HCT116 (cell line): ENCODE results near the gene GALNT11. TPM values are rescaled to one million over a fixed set of nuclear protein-coding genes. Genes with fewer than 3 reads are reported as not detected.

Source experiments
- ATAC-seq: fragments of 200-7000 bp; cut with Tn5 transposase; 2 replicates; pipeline ENCODE4 v1.9.1; 2020; ENCODE audit warnings: mild to moderate bottlenecking, moderate library complexity
- BruUV-seq: library from RNA; stranded (reverse); fragments of 400-500 nt; replicated peaks from 2 replicates; lab custom pipeline; 2021; lab: Mats Ljungman, UMichigan
- CTCF ChIA-PET: fragments of 300-600 bp; sonication (Branson Sonifier 250); formaldehyde crosslinking; loops from one replicate; lab custom pipeline; 2021; ENCODE audit warnings: antibody characterized with exemption; lab: Charles Lee
- POLR2A ChIA-PET: fragments of 300-600, 350-600 bp; sonication (Branson Sonifier 250); formaldehyde crosslinking; loops from one replicate; lab custom pipeline; 2021; ENCODE audit warnings: antibody characterized with exemption; lab: Charles Lee
- RAD21 ChIA-PET, 2 experiments: fragments of 300-600 bp; sonication (Branson Sonifier 250); formaldehyde crosslinking; loops; one replicate each; lab custom pipeline; 2023; ENCODE audit warnings: low total read pairs in 2 of 2; ENCODE audit not compliant: uncharacterized antibody in 2 of 2, unreplicated experiment in 2 of 2, low non-redundant PET in 1 of 2; lab: Charles Lee
- DNase-seq: peaks from one replicate; pipeline ENCODE4 v3.0.0-alpha.2; 2010; ENCODE audit warnings: low read depth, low spot score
- H2AFZ ChIP-seq: fragments of 200-600 bp; shearing (Covaris generic), sonication (generic); 2 replicates; pipeline ENCODE4 v1.6.1; 2017; ENCODE audit warnings: low read depth, mixed run types, mixed read lengths, antibody characterized with exemption, low read length; ENCODE audit not compliant: poor library complexity, severe bottlenecking
- H3K27ac ChIP-seq: 2 replicates; pipeline ENCODE4 v1.5.1; 2012; ENCODE audit warnings: low read depth, low read length
- H3K27me3 ChIP-seq: fragments of 200-600 bp; sonication (generic); 2 replicates; pipeline ENCODE4 v1.6.1; 2016; ENCODE audit warnings: mixed run types, low read length, mixed read lengths; ENCODE audit not compliant: insufficient read depth
- H3K36me3 ChIP-seq, 2 experiments: fragments of 200-500 bp in 1 of 2; fragments of 200-600 bp in 1 of 2; sonication (Bioruptor generic) in 1 of 2; sonication (generic) in 1 of 2; 2 replicates each; pipeline versions ENCODE4 v1.5.1 to v1.6.1; 2014 to 2016; ENCODE audit warnings: low read length in 2 of 2, inconsistent platforms in 1 of 2, mixed read lengths in 1 of 2, mixed run types in 1 of 2; ENCODE audit not compliant: insufficient read depth in 2 of 2, control insufficient read depth in 1 of 2
- H3K4me1 ChIP-seq, 2 experiments: fragments of 200-600 bp in 1 of 2; sonication (generic) in 1 of 2; 2 replicates each; pipeline versions ENCODE4 v1.5.1 to v1.6.1; 2012 to 2017; ENCODE audit warnings: low read length in 2 of 2, inconsistent platforms in 1 of 2, mild to moderate bottlenecking in 1 of 2, mixed read lengths in 1 of 2, mixed run types in 1 of 2, moderate library complexity in 1 of 2; ENCODE audit not compliant: insufficient read depth in 2 of 2, control insufficient read depth in 1 of 2
- H3K4me2 ChIP-seq: fragments of 200-600 bp; sonication (generic); 2 replicates; pipeline ENCODE4 v1.6.1; 2017; ENCODE audit warnings: mixed run types, low read length, mixed read lengths
- H3K4me3 ChIP-seq, 2 experiments: fragments of 200-600 bp in 1 of 2; sonication (generic) in 1 of 2; replicated peaks in 1 of 2; 2 replicates each; pipeline ENCODE4 v1.5.1; 2011 to 2016; ENCODE audit warnings: low read length in 2 of 2, control low read depth in 1 of 2, low read depth in 1 of 2, mild to moderate bottlenecking in 1 of 2, mixed read lengths in 1 of 2, mixed run types in 1 of 2
- H3K79me2 ChIP-seq: fragments of 200-600 bp; sonication (generic); 2 replicates; pipeline ENCODE4 v1.6.1; 2017; ENCODE audit warnings: mild to moderate bottlenecking, mixed run types, low read length, moderate library complexity, mixed read lengths; ENCODE audit not compliant: insufficient read depth
- H3K9ac ChIP-seq: fragments of 200-600 bp; sonication (generic); 2 replicates; pipeline ENCODE4 v1.6.1; 2016; ENCODE audit warnings: low read length, mixed read lengths
- H3K9me2 ChIP-seq: fragments of 200-600 bp; sonication (generic), shearing (Covaris generic); 2 replicates; pipeline ENCODE4 v1.6.1; 2017; ENCODE audit warnings: mixed run types, mild to moderate bottlenecking, moderate library complexity; ENCODE audit not compliant: insufficient read depth
- H3K9me3 ChIP-seq, 2 experiments: fragments of 200-500 bp in 1 of 2; fragments of 200-600 bp in 1 of 2; sonication (Bioruptor generic) in 1 of 2; sonication (generic) in 1 of 2; 2 replicates each; pipeline ENCODE4 v1.6.1; 2014 to 2017; ENCODE audit warnings: low read length in 2 of 2, mixed read lengths in 2 of 2, inconsistent platforms in 1 of 2, low read depth in 1 of 2, mild to moderate bottlenecking in 1 of 2, mixed run types in 1 of 2, moderate library complexity in 1 of 2; ENCODE audit not compliant: control insufficient read depth in 1 of 2, insufficient read depth in 1 of 2
- H4K20me1 ChIP-seq: fragments of 200-600 bp; sonication (generic), shearing (Covaris generic); 2 replicates; pipeline ENCODE4 v1.6.1; 2017; ENCODE audit warnings: mixed run types, mild to moderate bottlenecking, moderate library complexity; ENCODE audit not compliant: insufficient read depth
- CBX3 ChIP-seq: IDR thresholded peaks from 2 replicates; pipeline ENCODE4 v1.6.1; 2012; ENCODE audit warnings: low read depth
- CEBPB ChIP-seq: IDR thresholded peaks from 2 replicates; pipeline ENCODE4 v1.6.1; 2012; ENCODE audit warnings: low read depth
- EGR1 ChIP-seq: IDR thresholded peaks from 2 replicates; pipeline ENCODE4 v1.6.1; 2012; ENCODE audit warnings: low read depth
- ELF1 ChIP-seq: IDR thresholded peaks from 2 replicates; pipeline ENCODE4 v1.6.1; 2012; ENCODE audit warnings: low read depth, borderline replicate concordance
- EZH2phosphoT487 ChIP-seq: fragments of 200-600 bp; IDR thresholded peaks from 2 replicates; pipeline ENCODE4 v1.6.1; 2018; ENCODE audit warnings: antibody characterized with exemption, borderline replicate concordance
- FOSL1 ChIP-seq: IDR thresholded peaks from 2 replicates; pipeline ENCODE4 v1.6.1; 2012; ENCODE audit warnings: low read depth
- JUND ChIP-seq: IDR thresholded peaks from 2 replicates; pipeline ENCODE4 v1.6.1; 2012
- MAX ChIP-seq: IDR thresholded peaks from 2 replicates; pipeline ENCODE4 v1.6.1; 2012
- POLR2A ChIP-seq: IDR thresholded peaks from 2 replicates; pipeline ENCODE4 v1.7.0; 2011; ENCODE audit warnings: borderline replicate concordance; ENCODE audit not compliant: insufficient read depth, insufficient read length; ENCODE audit errors: extremely low read depth
- RAD21 ChIP-seq: IDR thresholded peaks from 2 replicates; pipeline ENCODE4 v1.6.1; 2012; ENCODE audit warnings: low read depth, mild to moderate bottlenecking
- REST ChIP-seq: IDR thresholded peaks from 2 replicates; pipeline ENCODE4 v1.6.1; 2012; ENCODE audit warnings: low read depth
- SIN3A ChIP-seq: IDR thresholded peaks from 2 replicates; pipeline ENCODE4 v1.6.1; 2012; ENCODE audit warnings: low read depth
- SP1 ChIP-seq: IDR thresholded peaks from 2 replicates; pipeline ENCODE4 v1.6.1; 2012; ENCODE audit warnings: low read depth
- SRF ChIP-seq: IDR thresholded peaks from 2 replicates; pipeline ENCODE4 v1.6.1; 2012; ENCODE audit warnings: low read depth
- TCF7L2 ChIP-seq: IDR thresholded peaks from 2 replicates; pipeline ENCODE4 v1.7.0; 2011; ENCODE audit warnings: borderline replicate concordance, inconsistent platforms; ENCODE audit not compliant: insufficient read depth, insufficient read length; ENCODE audit errors: extremely low read depth
- ZBTB33 ChIP-seq: IDR thresholded peaks from 2 replicates; pipeline ENCODE4 v1.6.1; 2011; ENCODE audit warnings: mild to moderate bottlenecking, low read length, moderate library complexity; ENCODE audit not compliant: insufficient replicate concordance; ENCODE audit errors: extremely low read depth
- ZFX ChIP-seq: fragments of 450-650 bp; IDR thresholded peaks from 2 replicates; pipeline ENCODE4 v1.6.1; 2017
- intact Hi-C: fragments of 100-400 bp; cut with micrococcal nuclease; formaldehyde crosslinking; loops from 2 replicates; pipeline ENCODE4 v1.10.0; 2022
- total RNA-seq: library from RNA; stranded (reverse); gene quantifications from one replicate; pipeline ENCODE4 v1.2.1, GENCODE V29; 2021; ENCODE audit not compliant: unreplicated experiment

GALNT11 gene
- total RNA-seq, 1 experiment from 2014 or later, result 28.9 TPM

- Histone ChIP-seq H4K20me1 (no peaks in the 10 kb centered on the region), H3K9me3 (no peaks in the 10 kb centered on the region), H3K4me3 (no peak overlapping the region), H3K4me2 (no peak overlapping the region), H3K4me1 (no peaks in the 10 kb centered on the region), H3K9me2 (no peaks in the 10 kb centered on the region), H2AFZ (no peak overlapping the region), H3K36me3 (no peaks in the 10 kb centered on the region), H3K79me2 (no peaks in the 10 kb centered on the region), H3K9ac (no peak overlapping the region), H3K27me3 (no peaks in the 10 kb centered on the region), H3K27ac (no peak overlapping the region)
- DNase-seq (no peak), ATAC-seq (no peak)
- BruUV-seq, result no TSS peak
- ChIA-PET CTCF (no interaction called here), RAD21 (interaction anchor here in 1 of 2 experiments (0.7 kb wide), 1 partner anchor 195 kb away, joined by 4 read pairs; no protein-coding TSS in a partner anchor), POLR2A (no interaction called here)
- intact Hi-C loops, result no loop called here
- TF ChIP-seq CEBPB (no peak), RAD21 (no peak), MAX (no peak)
Measured at GRCh38 chr7:151978616-151979015, 46.9 kb upstream of the GALNT11 start.

- Histone ChIP-seq H3K9ac (no peak overlapping the region), H3K4me1 (no peaks in the 10 kb centered on the region), H3K9me2 (no peaks in the 10 kb centered on the region), H3K4me3 (no peak overlapping the region), H4K20me1 (no peaks in the 10 kb centered on the region), H3K4me2 (no peak overlapping the region), H3K27ac (no peak overlapping the region), H2AFZ (no peak overlapping the region), H3K79me2 (no peaks in the 10 kb centered on the region), H3K27me3 (no peaks in the 10 kb centered on the region), H3K36me3 (no peaks in the 10 kb centered on the region), H3K9me3 (no peaks in the 10 kb centered on the region)
- ChIA-PET POLR2A (no interaction called here), CTCF (no interaction called here), RAD21 (no interaction called here)
- DNase-seq (no peak), ATAC-seq (no peak)
- intact Hi-C loops, result no loop called here
- no TSS peak for BruUV-seq
- TF ChIP-seq ELF1, result no peak
- TF ChIP-seq POLR2A, result no peak
- no peak for TF ChIP-seq RAD21
- no peak for TF ChIP-seq SRF
- no peak for TF ChIP-seq ZBTB33
- no peak for TF ChIP-seq SP1
- no peak for TF ChIP-seq REST
- no peak for TF ChIP-seq MAX
- no peak for TF ChIP-seq CEBPB
- no peak for TF ChIP-seq JUND
- TF ChIP-seq CBX3, result no peak
- TF ChIP-seq TCF7L2, result no peak
- no peak for TF ChIP-seq FOSL1
- no peak for TF ChIP-seq EZH2phosphoT487
- TF ChIP-seq SIN3A, result no peak
- TF ChIP-seq ZFX, result no peak
- no peak for TF ChIP-seq EGR1
Measured at GRCh38 chr7:151981223-151981622, 44.3 kb upstream of the GALNT11 start.
